Activated effector memory CD4-positive, alpha-beta T cell treated with anti-CD3 and anti-CD28 coated beads, Interleukin-2, amount 50 U/mL, for 16 hours (primary cell): Measurements from ENCODE around the gene MKLN1.

Source experiments
- DNase-seq: peaks from one replicate; pipeline ENCODE4 v3.0.0-alpha.2; 2020

MKLN1 gene

DNA sequence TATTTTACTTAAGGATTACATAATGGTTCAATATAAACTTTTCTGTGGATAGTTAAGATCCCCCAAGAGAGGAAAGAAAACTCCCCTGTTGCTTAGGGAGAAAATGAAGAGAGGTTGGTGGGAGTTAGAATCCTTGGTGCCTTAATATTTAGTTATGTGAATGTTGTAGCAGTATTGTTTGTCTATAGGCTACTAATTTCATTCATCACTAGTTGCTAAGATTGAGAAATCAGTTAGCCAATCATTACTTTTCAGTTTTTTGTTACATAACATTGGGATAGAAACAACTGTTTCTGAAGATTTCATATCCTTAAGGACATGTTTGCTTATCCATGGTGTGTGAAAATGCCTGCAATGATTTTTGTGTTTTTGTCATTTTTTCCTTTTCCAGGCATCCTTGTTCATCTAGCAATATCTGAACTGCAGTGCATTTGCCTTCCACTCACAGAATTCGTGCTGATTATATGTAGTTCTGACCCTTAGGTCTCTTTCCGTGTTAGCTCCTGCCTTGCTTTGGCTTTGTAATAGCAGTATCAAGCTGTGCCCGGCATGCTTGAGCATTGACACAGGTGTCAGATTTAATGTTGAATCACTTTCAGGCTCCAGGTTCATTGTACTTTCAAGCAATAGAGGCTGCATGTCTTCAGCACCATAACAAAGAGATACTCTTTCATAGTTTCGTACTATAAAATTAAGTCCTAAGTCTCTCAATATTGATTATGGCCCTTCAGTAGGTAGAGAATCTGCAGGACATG, 143.8 kb downstream of the MKLN1 start:
- no peak for DNase-seq

DNA sequence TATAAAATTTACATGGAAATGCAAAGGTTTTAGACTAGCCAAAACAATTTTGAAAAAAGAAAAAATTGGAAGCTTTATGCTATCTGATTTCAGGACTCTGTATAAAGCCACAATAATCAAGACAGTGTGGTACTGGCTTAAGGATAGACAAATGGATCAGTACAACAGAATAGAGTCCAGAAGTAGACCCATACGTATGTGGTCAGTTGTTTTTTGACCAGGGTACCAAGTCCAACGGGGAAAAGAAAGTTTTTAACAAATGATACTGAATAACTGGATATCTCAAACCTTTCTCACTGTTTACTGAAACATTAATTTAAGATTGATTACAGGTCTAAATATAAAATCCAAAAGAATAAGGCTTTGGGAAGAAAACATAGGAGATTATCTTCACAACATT, 149.1 kb downstream of the MKLN1 start:
- DNase-seq, result no peak

DNA sequence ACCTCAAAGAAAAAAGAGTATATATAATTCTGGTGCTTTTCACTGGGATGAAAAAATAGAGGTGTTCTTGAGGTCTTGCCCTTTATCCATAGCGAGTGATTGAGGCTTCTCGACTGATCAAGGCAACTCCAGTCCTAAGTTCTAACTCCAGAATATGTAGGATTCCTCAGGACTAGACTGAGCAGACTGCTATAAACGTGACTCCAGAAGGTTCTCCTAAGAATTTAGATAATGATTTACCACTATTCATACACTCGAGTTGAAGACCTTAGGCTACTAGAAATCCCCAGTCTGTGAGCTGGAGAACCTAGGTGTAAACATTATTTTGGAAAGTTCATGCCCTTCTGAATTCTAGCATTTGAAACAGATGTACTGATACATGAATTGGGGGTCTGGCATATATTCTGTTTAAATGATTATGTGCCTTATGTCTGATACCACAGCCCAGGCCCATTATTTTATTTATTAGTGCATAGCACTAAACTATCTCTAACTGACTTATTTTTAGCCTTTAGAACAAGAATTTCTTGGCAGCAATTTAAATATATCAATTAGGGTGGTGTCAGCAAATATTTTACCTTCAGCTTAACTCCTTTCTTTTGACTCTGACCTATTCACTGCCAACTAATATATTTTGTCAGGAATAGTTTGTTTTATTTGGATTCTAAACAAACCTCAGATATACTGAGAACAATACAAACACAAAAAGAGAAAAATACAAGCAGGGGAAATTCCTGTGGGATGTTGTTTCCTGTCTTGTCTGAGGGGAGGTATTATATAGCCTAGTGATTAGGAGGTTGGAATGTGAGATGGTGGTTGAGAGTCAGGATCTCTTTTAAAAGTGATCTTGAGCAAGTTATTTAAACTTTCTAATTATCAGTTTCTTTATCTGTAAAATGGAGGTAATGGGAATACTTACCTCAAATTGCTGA, 153.0 kb downstream of the MKLN1 start:
- DNase-seq, result no peak

DNA sequence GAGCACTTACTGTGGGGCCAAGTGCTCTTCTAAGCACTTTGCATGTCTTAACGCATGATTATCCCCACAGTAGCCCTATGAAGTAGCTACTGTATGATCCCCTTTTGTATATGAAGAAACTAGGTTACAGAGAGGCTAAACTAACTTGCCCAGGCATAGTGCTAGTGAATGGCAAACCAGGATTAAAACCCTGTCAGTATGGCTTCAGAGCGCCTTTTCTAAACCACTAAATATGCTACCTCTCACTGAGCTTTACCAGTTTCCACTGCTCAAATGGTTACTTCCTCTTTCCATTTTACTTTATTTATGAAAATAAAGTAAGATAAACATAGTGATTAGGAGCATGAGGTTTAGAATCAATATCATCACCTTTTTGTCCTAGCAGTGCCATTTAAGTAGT, 155.1 kb downstream of the MKLN1 start:
- no peak for DNase-seq

DNA sequence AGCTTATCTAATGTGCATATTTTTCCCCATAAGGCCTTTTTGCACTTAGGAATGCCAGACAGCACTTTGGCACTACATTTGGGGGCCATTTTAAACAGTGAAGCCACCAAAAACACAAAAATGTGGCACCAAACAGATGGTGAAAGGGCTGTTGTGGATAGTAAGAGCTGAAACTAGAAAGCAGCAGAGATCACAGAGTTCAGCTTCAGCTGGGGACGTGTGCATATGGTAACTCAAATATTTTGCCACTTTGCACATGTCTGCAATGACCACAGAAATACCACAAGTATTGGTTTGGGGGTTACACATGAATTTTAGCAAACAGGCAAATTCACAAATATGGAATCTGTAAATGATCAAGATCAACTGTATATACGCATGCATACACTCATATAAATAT, 155.9 kb downstream of the MKLN1 start:
- no peak for DNase-seq

DNA sequence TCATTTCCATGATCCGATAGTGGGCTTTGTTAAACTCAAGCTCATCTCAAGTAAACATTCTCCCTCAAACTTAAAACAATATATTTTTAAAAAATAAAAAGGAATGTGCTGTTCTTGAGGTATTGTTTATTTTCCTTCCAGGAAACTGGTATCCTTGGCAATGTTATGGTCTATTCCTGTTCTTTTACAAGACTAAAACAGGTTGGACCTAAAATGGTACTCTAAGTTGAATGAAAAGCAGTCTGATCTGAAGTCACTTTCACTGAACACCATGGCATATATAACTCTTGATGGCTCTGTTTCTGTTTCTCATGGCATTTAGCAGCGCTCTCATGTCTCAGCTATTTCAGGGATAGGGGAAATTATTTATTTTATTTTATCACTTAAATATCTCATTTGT, 158.7 kb downstream of the MKLN1 start:
- no peak for DNase-seq

DNA sequence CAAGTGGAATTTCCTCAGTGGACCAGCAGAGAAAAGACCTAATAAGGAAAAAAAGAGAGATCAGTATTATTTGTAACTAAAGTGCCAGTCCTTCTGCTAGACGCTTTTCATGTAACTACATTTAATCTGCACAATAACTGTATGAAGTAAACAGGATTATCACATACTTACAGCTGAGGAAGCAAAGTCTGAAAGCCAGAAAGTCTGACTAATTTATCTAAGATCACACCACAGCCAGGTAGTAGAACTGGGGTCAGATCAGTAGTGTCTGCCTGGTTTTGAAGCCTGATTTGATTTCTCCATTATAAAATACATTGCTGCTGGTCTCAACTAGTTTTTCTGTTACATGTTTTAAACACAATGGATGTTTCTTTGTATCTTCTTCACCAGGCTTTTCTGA, 159.5 kb downstream of the MKLN1 start:
- no peak for DNase-seq

DNA sequence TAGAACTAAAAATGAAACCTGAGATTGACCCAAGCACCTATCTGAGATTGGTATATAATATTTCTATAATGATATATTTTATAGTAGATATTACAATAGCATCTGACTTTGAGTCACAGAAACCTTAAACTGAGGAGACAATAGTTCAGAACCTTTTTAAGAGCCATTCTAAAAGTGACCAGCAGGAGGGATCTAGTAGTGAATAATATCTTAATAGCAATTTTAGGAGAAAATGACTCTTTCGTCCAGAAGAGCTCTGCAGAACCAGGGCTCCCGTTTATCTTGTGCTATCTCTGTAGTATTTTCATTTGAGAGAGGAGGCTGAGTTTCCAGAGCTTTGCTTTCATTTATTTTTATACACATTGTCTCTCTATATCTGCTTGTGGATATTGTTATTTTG, 160.7 kb downstream of the MKLN1 start:
- DNase-seq, result no peak

DNA sequence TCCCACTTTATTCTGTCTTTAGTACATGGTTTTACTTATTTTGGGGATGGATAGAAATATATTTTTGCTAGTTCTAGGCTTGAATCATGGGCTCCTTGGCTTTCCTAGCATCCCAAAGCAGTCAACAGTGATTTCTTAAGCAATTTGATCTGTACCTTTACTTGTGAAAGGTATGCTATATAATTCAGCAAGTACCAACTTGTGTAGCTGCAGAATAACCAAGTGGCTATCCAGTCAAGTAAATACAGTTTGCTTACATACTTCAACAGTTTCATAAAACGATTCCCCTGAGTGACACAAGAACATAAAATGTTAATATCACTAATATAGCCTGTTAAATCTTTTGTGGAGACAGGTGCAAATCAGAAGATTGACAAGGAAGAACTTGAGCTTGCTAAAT, 161.5 kb downstream of the MKLN1 start:
- no peak for DNase-seq

DNA sequence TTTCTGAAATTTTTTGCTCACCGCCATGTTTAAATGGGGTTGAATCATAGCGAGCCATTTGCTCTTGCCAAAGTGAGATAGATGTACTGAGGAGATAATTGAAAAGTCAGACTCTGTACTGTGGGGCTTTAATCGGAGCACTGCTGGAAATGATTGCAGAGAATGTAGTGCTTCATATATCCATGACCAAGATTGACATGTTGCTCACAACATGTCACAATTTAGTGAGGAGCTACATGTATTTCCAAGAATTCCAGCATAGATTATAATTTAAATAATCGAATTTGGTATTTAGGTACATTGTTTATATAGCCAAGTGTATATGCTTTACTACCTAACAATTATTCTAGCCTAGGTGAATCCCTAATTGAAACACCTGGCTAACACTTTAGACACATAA, 162.2 kb downstream of the MKLN1 start:
- DNase-seq, result no peak

DNA sequence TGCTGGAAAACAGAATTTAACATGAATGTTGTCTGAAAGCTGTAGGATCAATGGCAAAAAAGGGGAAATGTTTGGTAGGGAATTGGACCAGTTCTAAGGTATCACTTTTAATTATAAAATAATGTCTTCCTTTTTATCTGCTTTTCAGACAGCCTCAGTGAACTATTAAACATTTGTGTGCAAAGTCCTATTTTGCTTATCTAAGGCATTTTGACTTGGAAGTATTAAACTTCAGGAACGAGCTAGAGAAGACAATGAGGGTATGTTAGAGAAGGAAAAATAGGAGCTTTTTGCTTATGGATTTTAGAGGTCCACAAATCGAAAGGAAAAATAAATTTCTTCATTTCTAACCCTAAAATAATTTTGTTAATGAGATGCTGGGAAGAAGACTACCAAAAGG, 165.4 kb downstream of the MKLN1 start:
- no peak for DNase-seq

DNA sequence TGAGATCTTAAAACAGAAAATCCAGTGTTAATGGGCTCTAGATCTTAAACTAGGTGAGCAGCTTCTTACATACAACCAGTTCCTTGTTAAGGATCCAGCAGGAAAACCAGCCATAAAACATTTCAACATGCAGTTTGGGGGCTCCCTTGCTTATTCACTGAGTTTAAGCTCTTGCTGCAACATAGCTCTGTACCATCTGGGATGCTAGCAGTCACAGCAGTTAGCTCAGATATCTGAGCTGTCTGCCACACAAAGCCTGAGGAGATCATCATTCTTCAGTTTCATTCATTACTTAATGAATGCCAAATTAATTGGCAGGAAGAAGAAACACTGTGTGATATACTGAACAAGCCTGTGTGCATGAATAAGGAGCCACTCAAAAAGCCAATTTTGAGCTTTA, 165.9 kb downstream of the MKLN1 start:
- DNase-seq, result no peak

DNA sequence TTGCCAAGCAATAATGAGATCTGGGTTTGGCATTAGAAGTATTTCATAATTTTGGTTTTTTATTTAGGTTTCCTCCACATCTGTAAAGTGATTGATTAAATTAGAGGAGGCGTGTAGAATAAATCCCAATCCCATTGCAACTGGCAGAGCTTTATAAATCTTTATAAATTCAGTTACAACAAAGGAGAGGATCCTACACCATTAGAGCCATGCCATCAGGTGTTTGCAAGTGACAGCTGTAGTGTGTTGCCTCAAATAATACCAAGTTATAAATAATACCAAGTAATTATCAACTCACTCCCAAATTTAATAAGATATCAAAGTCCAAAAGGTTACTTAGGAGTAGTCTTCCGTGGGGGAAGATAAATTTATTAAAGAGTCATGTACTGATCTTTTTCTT, 166.5 kb downstream of the MKLN1 start:
- no peak for DNase-seq

DNA sequence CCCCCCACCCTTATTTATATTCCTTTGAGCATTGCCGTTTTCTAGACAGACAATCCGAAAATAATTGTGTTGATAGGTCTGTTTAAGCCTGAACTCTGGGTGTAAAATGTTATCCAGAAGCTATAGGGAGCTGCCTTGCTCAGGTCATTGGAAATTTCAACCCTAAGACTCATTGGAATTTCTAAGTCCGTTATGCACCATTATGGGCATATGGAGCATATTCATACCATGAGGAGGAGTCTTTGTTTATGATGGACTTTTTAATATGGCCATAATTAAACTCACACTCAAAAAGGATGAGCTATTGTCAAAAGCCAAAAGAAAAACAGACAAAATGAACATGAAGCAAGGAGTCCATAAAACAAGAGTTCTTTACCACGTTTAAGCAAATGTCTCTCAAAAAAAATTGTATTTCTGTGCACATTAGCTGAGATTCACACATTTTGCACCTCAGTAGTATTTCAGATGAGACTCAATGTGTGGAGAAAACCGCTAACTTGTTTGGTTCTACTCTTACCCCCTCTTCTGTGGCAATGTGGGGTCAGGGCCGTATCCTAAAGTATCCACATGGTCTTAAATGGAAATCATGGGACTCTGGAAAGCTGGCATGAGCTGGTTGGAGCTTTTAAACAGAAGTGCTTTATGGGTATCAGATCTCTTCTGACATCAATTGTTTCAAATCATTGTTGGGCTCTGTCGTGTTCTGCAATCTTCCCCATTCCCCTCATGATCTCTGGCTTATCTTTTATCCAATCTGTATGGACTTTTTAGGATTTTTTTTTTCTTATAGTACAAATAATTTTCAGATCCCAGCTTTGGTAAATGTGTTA, 168.2 kb downstream of the MKLN1 start:
- DNase-seq, result no peak

DNA sequence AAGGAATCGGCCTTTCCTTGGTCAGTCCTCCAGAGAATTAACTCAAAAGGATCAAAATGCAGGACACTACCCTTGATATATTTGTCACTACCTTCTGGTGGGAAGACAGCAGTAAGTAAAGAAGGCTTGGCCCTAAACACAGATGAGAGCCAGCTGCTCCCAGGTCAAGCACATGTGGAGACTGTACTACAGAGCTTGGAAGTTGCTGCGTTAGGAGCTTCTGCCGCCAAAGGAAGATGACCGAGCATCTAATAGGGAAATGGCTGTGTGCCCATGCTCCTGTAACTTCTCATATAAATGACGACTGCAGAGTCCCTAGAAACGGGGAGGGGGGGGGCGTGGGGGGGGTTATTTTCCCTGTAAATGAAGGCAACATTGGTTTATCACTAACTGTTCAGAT, 169.8 kb downstream of the MKLN1 start:
- DNase-seq, result no peak

DNA sequence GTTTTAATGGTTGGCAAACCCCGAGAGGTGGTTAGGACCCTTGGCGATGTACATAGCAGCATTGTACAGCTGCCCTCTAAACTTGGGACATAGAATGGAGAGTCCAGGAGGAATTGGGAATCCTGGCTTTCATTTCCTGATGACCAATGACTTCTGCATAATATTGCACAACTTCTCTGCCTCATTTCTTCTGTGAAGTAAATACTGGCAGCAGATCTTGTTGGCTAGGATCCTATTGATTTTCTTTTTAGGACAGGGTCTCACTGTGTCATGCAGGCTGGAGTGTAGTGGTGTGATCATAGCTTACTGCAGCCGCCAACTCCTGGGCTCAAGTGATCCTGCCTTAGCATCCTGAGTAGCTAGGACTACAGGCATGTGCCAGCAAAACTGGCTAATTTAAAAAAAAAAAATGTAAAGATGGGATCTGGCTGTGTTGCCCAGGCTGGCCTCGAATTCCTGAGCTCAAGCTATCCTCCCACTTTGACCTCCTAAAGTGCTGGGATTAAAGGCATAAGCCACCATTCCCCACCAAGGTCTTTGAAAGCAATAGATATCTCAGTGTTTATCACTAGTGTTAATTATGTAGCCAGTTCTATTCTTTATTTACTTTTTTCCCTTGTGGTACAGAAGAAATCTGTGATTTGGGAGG, 170.7 kb downstream of the MKLN1 start:
- no peak for DNase-seq

DNA sequence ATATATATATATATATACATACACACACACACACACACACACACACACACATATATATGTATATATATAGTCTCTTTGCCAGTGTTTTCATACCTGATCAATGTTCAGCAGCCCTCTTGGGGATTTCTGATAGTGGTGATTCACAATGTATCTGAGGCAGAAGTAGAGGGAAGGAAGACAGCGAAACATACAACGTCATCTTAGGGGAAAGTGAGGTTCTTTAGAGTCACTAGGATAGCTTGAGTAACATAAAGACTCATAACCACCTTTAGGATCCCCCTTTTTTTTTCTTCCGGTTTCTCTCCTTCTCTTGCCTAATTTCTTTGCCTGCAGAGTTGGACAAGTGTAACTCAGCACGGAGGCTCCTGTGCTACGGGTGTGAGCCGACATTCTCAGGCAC, 172.1 kb downstream of the MKLN1 start:
- no peak for DNase-seq

DNA sequence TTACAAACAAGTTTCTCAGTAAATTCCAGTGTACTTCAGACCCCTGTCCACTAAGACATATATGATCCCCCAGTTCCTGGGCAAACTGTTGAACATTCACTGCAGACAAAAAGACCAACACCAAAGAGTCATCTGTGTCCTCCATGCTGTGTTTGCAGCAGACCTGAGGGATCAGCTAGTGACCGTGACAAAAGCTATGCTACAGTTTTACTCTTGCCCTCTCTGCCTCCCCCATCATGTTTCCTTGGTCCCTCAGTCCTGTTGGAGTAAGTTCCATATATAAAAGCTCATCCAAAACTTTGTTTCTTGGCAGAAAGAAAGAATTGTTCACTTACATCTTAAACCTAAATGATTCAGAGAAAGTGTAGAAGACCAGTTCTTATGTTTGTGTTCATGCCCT, 172.7 kb downstream of the MKLN1 start:
- DNase-seq, result no peak

DNA sequence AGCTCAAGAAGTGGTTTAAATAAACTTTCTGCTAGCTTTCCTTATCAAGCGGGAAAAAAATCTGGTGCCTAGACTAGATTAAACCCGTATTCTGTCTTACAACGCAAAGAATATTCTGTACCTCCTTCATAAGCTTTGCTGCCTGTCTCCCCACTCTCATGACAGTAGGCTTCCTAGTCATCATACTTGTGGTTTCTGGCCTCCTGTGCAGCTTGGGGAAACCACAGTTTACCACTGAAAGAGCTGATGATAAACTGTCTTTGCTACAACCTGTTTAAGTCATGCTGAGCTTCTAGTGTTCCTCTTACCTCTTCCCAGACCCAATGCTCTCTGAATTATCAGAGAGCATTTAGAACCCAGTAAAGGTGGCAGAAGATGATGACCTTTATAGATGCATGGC, 173.7 kb downstream of the MKLN1 start:
- peak; percentile 77 for DNase-seq

DNA sequence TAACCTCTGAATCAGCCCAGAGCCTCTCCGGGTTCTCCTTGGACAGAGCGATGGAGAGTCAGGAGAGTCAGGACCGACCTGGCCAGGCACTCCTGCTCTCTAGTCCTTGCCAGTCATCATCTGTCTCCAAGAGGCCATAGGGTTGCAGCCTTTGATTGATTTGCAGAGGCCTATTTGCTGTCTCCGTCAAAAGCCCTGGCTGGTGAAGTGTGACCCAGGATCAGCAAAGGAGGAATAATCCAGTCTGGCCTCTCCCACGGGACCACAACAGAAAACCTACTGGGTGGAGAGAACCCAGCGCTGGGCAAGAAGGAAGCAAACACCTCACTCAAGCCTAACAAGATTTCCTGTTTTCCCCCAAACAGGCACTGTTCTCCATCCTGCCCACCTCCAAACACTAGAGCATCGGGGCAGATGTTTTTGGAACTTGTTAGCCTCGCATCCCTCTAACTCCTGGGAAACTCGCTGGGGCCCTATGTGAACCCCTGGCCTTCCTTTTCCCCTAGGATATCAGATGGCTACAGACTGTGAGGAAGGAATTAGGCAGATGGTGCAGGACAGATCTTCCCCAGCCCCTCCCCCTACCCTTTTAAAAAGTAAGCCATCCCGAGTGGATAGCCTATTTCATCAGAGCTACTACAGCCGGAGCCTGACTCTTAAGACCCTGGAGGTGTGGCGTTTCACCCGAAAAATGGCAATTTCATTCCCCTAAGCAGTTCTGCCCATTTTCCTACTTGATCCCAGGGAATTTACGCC, 174.4 kb downstream of the MKLN1 start:
- DNase-seq, result no peak

DNA sequence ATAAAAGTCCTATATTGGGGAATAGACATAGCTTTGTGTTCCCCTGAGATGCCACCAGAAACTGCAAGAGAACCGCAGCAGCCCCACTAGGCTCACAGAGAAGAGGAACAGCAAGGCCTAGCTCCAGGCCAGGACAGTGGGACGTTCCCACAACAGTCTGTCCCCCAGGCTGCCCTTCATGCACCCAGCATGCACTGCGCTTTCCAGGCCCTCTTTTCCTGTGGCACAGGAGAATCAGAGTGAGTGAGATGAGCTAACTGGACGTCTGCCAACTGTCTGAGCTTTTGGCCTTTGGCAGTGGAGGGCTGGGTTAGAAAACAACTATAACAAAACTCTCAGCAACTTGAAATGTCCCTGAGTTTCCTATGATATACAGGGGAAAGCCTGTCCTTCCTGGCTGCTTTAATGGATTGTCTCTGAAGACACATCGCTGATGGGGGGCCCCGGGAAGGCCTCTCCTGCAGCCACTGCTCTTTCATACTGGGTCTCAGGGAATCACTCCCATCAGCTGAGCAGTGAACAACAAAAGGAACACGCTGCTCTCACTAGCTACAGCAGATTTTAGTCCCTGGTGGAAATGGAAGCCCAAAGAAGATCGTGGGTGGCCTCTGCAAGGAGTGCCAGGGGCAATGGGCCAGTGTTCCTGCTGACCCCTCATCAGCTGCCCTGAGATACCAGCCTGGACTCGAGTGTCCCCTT, 175.3 kb downstream of the MKLN1 start:
- DNase-seq, result no peak

DNA sequence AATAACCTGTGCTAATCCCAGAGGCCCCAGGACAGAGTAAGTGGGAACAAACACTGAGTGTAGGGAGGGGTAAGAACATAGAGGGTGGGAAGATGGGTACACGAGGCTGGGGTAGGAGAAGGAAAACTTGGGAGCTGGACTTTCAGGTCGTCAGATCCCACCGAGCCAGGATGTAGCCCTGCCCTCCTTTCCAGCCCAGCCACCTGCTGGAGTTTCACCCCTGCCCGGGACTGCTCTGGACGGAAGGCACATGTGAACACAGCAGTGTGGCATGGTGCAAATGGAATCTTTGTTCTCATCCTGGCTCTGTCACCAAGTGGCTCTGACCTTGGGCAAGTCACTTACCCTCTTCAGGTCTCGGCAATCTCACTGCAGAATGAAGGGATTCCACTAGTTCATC, 176.0 kb downstream of the MKLN1 start:
- no peak for DNase-seq
